GM23338 (cell line): Measurements from ENCODE around the gene MFRP. TPM values are rescaled to one million over a fixed set of nuclear protein-coding genes. Genes with fewer than 3 reads are reported as not detected.

Experiments used
- ATAC-seq: fragments of 200-7000 bp; cut with Tn5 transposase; 3 replicates; pipeline ENCODE4 v1.9.1; 2020
- DNase-seq: peaks from one replicate; pipeline ENCODE4 v3.0.0-alpha.2; 2015; ENCODE audit warnings: low spot score
- H2AFZ ChIP-seq: fragments of 200-600 bp; sonication (generic); 2 replicates; pipeline ENCODE4 v1.8.0; 2016; ENCODE audit warnings: antibody characterized with exemption, mild to moderate bottlenecking, moderate library complexity
- H3F3A ChIP-seq: fragments of 200-600 bp; sonication (generic); replicated peaks from 2 replicates; pipeline ENCODE4 v1.8.0; 2017; ENCODE audit warnings: antibody characterized with exemption, mixed run types, low read depth
- H3K27ac ChIP-seq: fragments of 200-600 bp; sonication (generic); 2 replicates; pipeline ENCODE4 v1.6.1; 2016; ENCODE audit warnings: low read depth
- H3K27me3 ChIP-seq: fragments of 200-600 bp; sonication (generic); 2 replicates; pipeline ENCODE4 v1.8.0; 2016; ENCODE audit warnings: mild to moderate bottlenecking, mixed run types, moderate library complexity; ENCODE audit not compliant: insufficient read depth
- H3K36me3 ChIP-seq: fragments of 200-600 bp; sonication (generic); 2 replicates; pipeline ENCODE4 v1.8.0; 2016; ENCODE audit warnings: mild to moderate bottlenecking; ENCODE audit not compliant: insufficient read depth
- H3K4me1 ChIP-seq: fragments of 200-600 bp; sonication (generic); 2 replicates; pipeline ENCODE4 v1.8.0; 2016; ENCODE audit warnings: mild to moderate bottlenecking, moderate library complexity; ENCODE audit not compliant: insufficient read depth
- H3K4me2 ChIP-seq: fragments of 200-600 bp; sonication (generic); 2 replicates; pipeline ENCODE4 v1.7.1; 2017; ENCODE audit warnings: mixed run types
- H3K4me3 ChIP-seq: fragments of 200-600 bp; sonication (generic); 2 replicates; pipeline ENCODE4 v1.6.1; 2016; ENCODE audit warnings: mixed run types
- H3K79me2 ChIP-seq: fragments of 200-600 bp; sonication (generic); replicated peaks from 2 replicates; pipeline ENCODE4 v1.8.0; 2017; ENCODE audit warnings: mild to moderate bottlenecking; ENCODE audit not compliant: insufficient read depth
- H3K9me2 ChIP-seq: fragments of 200-600 bp; sonication (generic); 2 replicates; pipeline ENCODE4 v1.8.0; 2017; ENCODE audit not compliant: insufficient read depth
- H4K20me1 ChIP-seq: fragments of 200-600 bp; sonication (generic); replicated peaks from 2 replicates; pipeline ENCODE4 v1.8.0; 2017; ENCODE audit warnings: mild to moderate bottlenecking; ENCODE audit not compliant: insufficient read depth
- H3K27ac Mint-ChIP-seq: 2 replicates; pipeline ENCODE4 v1.8.0; 2020; ENCODE audit warnings: inconsistent platforms, mild to moderate bottlenecking, moderate library complexity, mixed read lengths
- H3K27me3 Mint-ChIP-seq: 3 replicates; pipeline ENCODE4 v1.8.0; 2022; ENCODE audit warnings: low read depth, mild to moderate bottlenecking, moderate library complexity, mixed read lengths, inconsistent platforms; ENCODE audit not compliant: insufficient read depth, poor library complexity
- H3K36me3 Mint-ChIP-seq: 3 replicates; pipeline ENCODE4 v1.8.0; 2021; ENCODE audit warnings: low read depth, mild to moderate bottlenecking, inconsistent platforms, moderate library complexity, mixed read lengths
- H3K4me1 Mint-ChIP-seq: 3 replicates; pipeline ENCODE4 v1.8.0; 2020; ENCODE audit warnings: mild to moderate bottlenecking, inconsistent platforms, mixed read lengths
- H3K4me3 Mint-ChIP-seq: 3 replicates; pipeline ENCODE4 v1.8.0; 2021; ENCODE audit warnings: moderate library complexity, mild to moderate bottlenecking, inconsistent platforms, mixed read lengths
- H3K9me3 Mint-ChIP-seq: 3 replicates; pipeline ENCODE4 v1.8.0; 2020; ENCODE audit warnings: moderate library complexity, mild to moderate bottlenecking, inconsistent platforms, mixed read lengths
- CREB1 ChIP-seq: fragments of 250-450 bp; sonication (Bioruptor Pico); IDR thresholded peaks from 2 replicates; pipeline ENCODE4 v1.5.0; 2020; ENCODE audit warnings: low read depth, mild to moderate bottlenecking, moderate library complexity
- CTCF ChIP-seq, 2 experiments: fragments of 200-600 bp in 1 of 2; sonication (generic) in 1 of 2; conservative IDR thresholded peaks; 2 replicates each; pipeline versions ENCODE4 v1.5.1 to v1.6.1; 2016 to 2017; ENCODE audit warnings: antibody characterized with exemption in 2 of 2, low read depth in 2 of 2, mild to moderate bottlenecking in 2 of 2, moderate library complexity in 1 of 2
- ETS1 ChIP-seq: IDR thresholded peaks from 2 replicates; pipeline ENCODE4 v1.6.1; 2016; ENCODE audit warnings: antibody characterized with exemption
- EZH2 ChIP-seq: fragments of 200-600 bp; sonication (generic); IDR thresholded peaks from one replicate; pipeline ENCODE4 v1.8.0; 2017; ENCODE audit warnings: antibody characterized with exemption, mild to moderate bottlenecking, low read depth; ENCODE audit not compliant: unreplicated experiment
- NANOG ChIP-seq: IDR thresholded peaks from 2 replicates; pipeline ENCODE4 v1.6.1; 2016; ENCODE audit warnings: antibody characterized with exemption, borderline replicate concordance
- POLR2AphosphoS5 ChIP-seq: IDR thresholded peaks from 2 replicates; pipeline ENCODE4 v1.6.1; 2016; ENCODE audit warnings: antibody characterized with exemption, low read depth
- REST ChIP-seq: IDR thresholded peaks from one replicate; pipeline ENCODE4 v1.6.1; 2018; ENCODE audit warnings: antibody characterized with exemption; ENCODE audit not compliant: unreplicated experiment
- ZNF114 ChIP-seq: fragments of 250-450 bp; sonication (Bioruptor Pico); IDR thresholded peaks from 2 replicates; pipeline ENCODE4 v1.5.0; 2020; ENCODE audit warnings: mild to moderate bottlenecking, moderate library complexity
- ZNF331 ChIP-seq: fragments of 250-450 bp; sonication (Bioruptor Pico); IDR thresholded peaks from 2 replicates; pipeline ENCODE4 v1.5.0; 2020; ENCODE audit warnings: low read depth, mild to moderate bottlenecking, moderate library complexity
- polyA plus RNA-seq: library from polyadenylated mRNA; unstranded; fragments of >200 nt; fragmentation: Nextera tagmentation; extraction: Ambion mirVana; gene quantifications from 2 replicates; pipeline ENCODE4 v1.2.1, GENCODE V29; 2016
- total RNA-seq: library from RNA; depleted of rRNA; stranded (reverse); fragments of >200 nt; shearing (Covaris generic); gene quantifications from 2 replicates; pipeline ENCODE4 v1.2.3, GENCODE V29; 2014
- TF ChIP-seq, protein P1 (sequence below): fragments of 250-450 bp; sonication (Bioruptor Pico); IDR thresholded peaks from 2 replicates; pipeline ENCODE4 v1.5.0; 2020; ENCODE audit warnings: mild to moderate bottlenecking, moderate library complexity

MFRP gene
- total and polyA plus RNA-seq, 2 experiments from 2014 or later = 0.03 TPM; not detected in 1

DNA sequence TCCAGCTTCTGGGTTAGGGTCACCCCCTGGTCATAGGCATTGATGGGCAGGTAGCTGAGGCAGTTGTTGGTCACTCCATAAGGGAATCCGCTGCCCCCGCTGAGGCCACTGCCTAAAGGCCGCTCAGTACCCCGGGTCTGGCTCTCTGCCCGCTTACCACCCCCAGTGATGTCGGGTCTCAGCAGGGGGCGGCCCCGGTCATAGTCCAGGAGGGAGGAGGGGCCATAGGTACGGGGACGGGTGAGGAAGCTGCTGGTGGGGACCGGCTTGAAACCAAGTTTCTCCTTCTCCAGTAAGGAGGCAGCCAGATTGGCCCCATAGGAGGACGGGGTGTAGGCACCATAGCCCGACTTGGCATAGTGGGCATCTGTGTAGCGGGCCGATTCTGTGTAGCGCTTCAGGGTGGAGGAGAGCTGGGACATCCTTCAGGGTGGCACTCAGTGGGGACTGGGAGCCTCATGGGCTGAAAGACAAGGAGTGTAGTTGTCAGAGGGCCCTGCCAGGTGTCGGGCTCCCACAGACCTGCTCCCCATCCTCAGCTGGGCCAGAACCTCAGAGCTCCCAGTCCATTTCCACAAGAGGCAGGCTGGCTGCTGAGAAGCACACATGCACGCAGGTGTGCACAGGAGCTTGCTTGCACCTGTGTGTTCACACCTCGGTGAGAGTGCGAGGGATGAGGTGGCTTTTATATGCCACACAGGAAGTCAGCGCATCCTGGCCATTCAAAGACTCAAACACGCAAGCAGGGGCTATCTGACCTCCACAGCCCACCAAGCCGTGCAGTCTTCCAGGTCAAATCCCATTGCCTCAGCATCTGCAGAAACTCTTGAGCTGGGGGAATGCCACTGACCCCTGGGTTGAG is 26.8 kb upstream of the MFRP start:
- TF ChIP-seq, protein P1, sequence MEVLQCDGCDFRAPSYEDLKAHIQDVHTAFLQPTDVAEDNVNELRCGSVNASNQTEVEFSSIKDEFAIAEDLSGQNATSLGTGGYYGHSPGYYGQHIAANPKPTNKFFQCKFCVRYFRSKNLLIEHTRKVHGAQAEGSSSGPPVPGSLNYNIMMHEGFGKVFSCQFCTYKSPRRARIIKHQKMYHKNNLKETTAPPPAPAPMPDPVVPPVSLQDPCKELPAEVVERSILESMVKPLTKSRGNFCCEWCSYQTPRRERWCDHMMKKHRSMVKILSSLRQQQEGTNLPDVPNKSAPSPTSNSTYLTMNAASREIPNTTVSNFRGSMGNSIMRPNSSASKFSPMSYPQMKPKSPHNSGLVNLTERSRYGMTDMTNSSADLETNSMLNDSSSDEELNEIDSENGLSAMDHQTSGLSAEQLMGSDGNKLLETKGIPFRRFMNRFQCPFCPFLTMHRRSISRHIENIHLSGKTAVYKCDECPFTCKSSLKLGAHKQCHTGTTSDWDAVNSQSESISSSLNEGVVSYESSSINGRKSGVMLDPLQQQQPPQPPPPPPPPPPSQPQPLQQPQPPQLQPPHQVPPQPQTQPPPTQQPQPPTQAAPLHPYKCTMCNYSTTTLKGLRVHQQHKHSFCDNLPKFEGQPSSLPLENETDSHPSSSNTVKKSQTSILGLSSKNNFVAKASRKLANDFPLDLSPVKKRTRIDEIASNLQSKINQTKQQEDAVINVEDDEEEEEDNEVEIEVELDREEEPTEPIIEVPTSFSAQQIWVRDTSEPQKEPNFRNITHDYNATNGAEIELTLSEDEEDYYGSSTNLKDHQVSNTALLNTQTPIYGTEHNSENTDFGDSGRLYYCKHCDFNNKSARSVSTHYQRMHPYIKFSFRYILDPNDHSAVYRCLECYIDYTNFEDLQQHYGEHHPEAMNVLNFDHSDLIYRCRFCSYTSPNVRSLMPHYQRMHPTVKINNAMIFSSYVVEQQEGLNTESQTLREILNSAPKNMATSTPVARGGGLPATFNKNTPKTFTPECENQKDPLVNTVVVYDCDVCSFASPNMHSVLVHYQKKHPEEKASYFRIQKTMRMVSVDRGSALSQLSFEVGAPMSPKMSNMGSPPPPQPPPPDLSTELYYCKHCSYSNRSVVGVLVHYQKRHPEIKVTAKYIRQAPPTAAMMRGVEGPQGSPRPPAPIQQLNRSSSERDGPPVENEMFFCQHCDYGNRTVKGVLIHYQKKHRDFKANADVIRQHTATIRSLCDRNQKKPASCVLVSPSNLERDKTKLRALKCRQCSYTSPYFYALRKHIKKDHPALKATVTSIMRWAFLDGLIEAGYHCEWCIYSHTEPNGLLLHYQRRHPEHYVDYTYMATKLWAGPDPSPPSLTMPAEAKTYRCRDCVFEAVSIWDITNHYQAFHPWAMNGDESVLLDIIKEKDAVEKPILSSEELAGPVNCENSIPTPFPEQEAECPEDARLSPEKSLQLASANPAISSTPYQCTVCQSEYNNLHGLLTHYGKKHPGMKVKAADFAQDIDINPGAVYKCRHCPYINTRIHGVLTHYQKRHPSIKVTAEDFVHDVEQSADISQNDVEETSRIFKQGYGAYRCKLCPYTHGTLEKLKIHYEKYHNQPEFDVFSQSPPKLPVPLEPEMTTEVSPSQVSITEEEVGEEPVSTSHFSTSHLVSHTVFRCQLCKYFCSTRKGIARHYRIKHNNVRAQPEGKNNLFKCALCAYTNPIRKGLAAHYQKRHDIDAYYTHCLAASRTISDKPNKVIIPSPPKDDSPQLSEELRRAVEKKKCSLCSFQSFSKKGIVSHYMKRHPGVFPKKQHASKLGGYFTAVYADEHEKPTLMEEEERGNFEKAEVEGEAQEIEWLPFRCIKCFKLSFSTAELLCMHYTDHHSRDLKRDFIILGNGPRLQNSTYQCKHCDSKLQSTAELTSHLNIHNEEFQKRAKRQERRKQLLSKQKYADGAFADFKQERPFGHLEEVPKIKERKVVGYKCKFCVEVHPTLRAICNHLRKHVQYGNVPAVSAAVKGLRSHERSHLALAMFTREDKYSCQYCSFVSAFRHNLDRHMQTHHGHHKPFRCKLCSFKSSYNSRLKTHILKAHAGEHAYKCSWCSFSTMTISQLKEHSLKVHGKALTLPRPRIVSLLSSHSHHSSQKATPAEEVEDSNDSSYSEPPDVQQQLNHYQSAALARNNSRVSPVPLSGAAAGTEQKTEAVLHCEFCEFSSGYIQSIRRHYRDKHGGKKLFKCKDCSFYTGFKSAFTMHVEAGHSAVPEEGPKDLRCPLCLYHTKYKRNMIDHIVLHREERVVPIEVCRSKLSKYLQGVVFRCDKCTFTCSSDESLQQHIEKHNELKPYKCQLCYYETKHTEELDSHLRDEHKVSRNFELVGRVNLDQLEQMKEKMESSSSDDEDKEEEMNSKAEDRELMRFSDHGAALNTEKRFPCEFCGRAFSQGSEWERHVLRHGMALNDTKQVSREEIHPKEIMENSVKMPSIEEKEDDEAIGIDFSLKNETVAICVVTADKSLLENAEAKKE (CRISPR knock-in tag) = no peak
- no peak for TF ChIP-seq POLR2AphosphoS5
- no peak for TF ChIP-seq NANOG
- TF ChIP-seq CREB1 = no peak
- no peak for TF ChIP-seq ZNF331 (CRISPR knock-in tag)
- no peak for TF ChIP-seq ZNF114 (CRISPR knock-in tag)
- TF ChIP-seq REST = no peak
- no peak for TF ChIP-seq ETS1
- TF ChIP-seq CTCF (conservative IDR thresholded peaks at IDR 0.05; ENCODE audit: low read depth in 2 of 2) = no peak
- TF ChIP-seq EZH2 = no peak
- no peak overlapping the region for H3K4me3 ChIP-seq
- H2AFZ ChIP-seq = no peak overlapping the region
- Mint-ChIP-seq H3K9me3 (no peaks in the 10 kb centered on the region), H3K36me3 (no peaks in the 10 kb centered on the region; the same call in 2 of the 3 replicates), H3K4me3 (no peak overlapping the region), H3K27me3 (peaks cover 19% of the 10 kb centered on the region), H3K27ac (no peak overlapping the region), H3K4me1 (peaks cover 70% of the 10 kb centered on the region)
- no peaks in the 10 kb centered on the region for H3K36me3 ChIP-seq
- H3K27ac ChIP-seq = no peak overlapping the region
- H3K4me1 ChIP-seq = peaks cover 30% of the 10 kb centered on the region
- H3K79me2 ChIP-seq = no peaks in the 10 kb centered on the region
- no peaks in the 10 kb centered on the region for H3K9me2 ChIP-seq
- ATAC-seq (no peak), DNase-seq (no peak)
- no peaks in the 10 kb centered on the region; the same call in 1 of the 2 replicates for H4K20me1 ChIP-seq
- H3K27me3 ChIP-seq = no peaks in the 10 kb centered on the region
- H3F3A ChIP-seq = no peaks in the 10 kb centered on the region
- H3K4me2 ChIP-seq = no peak overlapping the region
